Measurements from ENCODE around the gene IL2RG. TPM values are rescaled to one million over a fixed set of nuclear protein-coding genes. Genes with fewer than 3 reads are reported as not detected.

IL2RG gene
- total RNA-seq, 2 donors from 2014 or later = 0.52 to 8.2 TPM

- DNase-seq (no peak), ATAC-seq (no peak)
- no peak for TF ChIP-seq CTCF (IDR thresholded peaks at IDR 0.05)
- TF ChIP-seq POLR2A (IDR thresholded peaks at IDR 0.05) = no peak
- Histone ChIP-seq H3K27ac (no peak overlapping the region), H3K4me3 (no peak overlapping the region), H3K36me3 (replicated peaks in 1 of 2; ENCODE audit: insufficient read depth in 1 of 2, low read depth in 2 of 2) (no peaks in the 10 kb centered on the region), H3K27me3 (no peaks in the 10 kb centered on the region), H3K4me1 (no peaks in the 10 kb centered on the region), H3K9me3 (no peaks in the 10 kb centered on the region)
- 51 to 61% methylated on average over 2 to 4 of the region's 4 CpGs for WGBS, 2 donors
- intact Hi-C loops (cut with DNase I) = no loop called here
Observed at GRCh38 chrX:71085900-71086299, 25.5 kb downstream of the IL2RG start.

- Histone ChIP-seq H3K27me3 (no peaks in the 10 kb centered on the region), H3K27ac (no peak overlapping the region), H3K36me3 (replicated peaks in 1 of 2; ENCODE audit: insufficient read depth in 1 of 2, low read depth in 2 of 2) (no peaks in the 10 kb centered on the region), H3K4me3 (no peak overlapping the region), H3K9me3 (no peaks in the 10 kb centered on the region), H3K4me1 (no peaks in the 10 kb centered on the region)
- ATAC-seq (no peak), DNase-seq (no peak)
- no peak for TF ChIP-seq CTCF (IDR thresholded peaks at IDR 0.05)
- no peak for TF ChIP-seq POLR2A (IDR thresholded peaks at IDR 0.05)
- 39 to 78% methylated on average over 2 to 4 of the region's 4 CpGs for WGBS, 2 donors
- intact Hi-C loops (cut with DNase I) = no loop called here
Observed at GRCh38 chrX:71082822-71083221, 28.6 kb downstream of the IL2RG start.

- ATAC-seq = no peak
- no peaks in the 10 kb centered on the region for H3K27me3 ChIP-seq
- TF ChIP-seq CTCF (IDR thresholded peaks at IDR 0.05) = no peak
- no peak for TF ChIP-seq POLR2A (IDR thresholded peaks at IDR 0.05)
- H3K27ac ChIP-seq = no peak overlapping the region
- intact Hi-C loops (cut with DNase I) = no loop called here
- 76 to 77% methylated on average over 4 to 5 of the region's 5 CpGs for WGBS, 2 donors
- no peak overlapping the region for H3K4me3 ChIP-seq
- no peaks in the 10 kb centered on the region for H3K4me1 ChIP-seq
- no peaks in the 10 kb centered on the region for H3K36me3 ChIP-seq (replicated peaks in 1 of 2; ENCODE audit: insufficient read depth in 1 of 2, low read depth in 2 of 2)
- DNase-seq = no peak
- no peaks in the 10 kb centered on the region for H3K9me3 ChIP-seq
Observed at GRCh38 chrX:71082124-71082647, 29.2 kb downstream of the IL2RG start.

- H3K27ac ChIP-seq = no peak overlapping the region
- H3K36me3 ChIP-seq (replicated peaks in 1 of 2; ENCODE audit: insufficient read depth in 1 of 2, low read depth in 2 of 2) = no peaks in the 10 kb centered on the region
- H3K27me3 ChIP-seq = no peaks in the 10 kb centered on the region
- intact Hi-C loops (cut with DNase I) = no loop called here
- TF ChIP-seq CTCF (IDR thresholded peaks at IDR 0.05) = no peak
- TF ChIP-seq POLR2A (IDR thresholded peaks at IDR 0.05) = no peak
- H3K4me1 ChIP-seq = no peaks in the 10 kb centered on the region
- DNase-seq = no peak
- 36 to 38% methylated on average over 3 of the region's 3 CpGs for WGBS, 2 donors
- ATAC-seq = no peak
- no peak overlapping the region for H3K4me3 ChIP-seq
- H3K9me3 ChIP-seq = no peaks in the 10 kb centered on the region
Observed at GRCh38 chrX:71081330-71082123, 29.9 kb downstream of the IL2RG start.

- no peak for DNase-seq
- Histone ChIP-seq H3K4me1 (peaks cover 8% of the 10 kb centered on the region), H3K4me3 (no peak overlapping the region), H3K36me3 (replicated peaks in 1 of 2; ENCODE audit: insufficient read depth in 1 of 2, low read depth in 2 of 2) (no peaks in the 10 kb centered on the region), H3K27ac (no peak overlapping the region), H3K9me3 (no peaks in the 10 kb centered on the region), H3K27me3 (no peaks in the 10 kb centered on the region)
- TF ChIP-seq CTCF (IDR thresholded peaks at IDR 0.05) = no peak
- TF ChIP-seq POLR2A (IDR thresholded peaks at IDR 0.05) = no peak
- no peak for ATAC-seq
- WGBS, 2 donors = 44 to 60% methylated on average over 5 of the region's 5 CpGs
- intact Hi-C loops (cut with DNase I) = no loop called here
Observed at GRCh38 chrX:71070531-71070930, 40.8 kb downstream of the IL2RG start.
